H9 (cell line): Measurements from ENCODE around the gene POC1B. TPM values are rescaled to one million over a fixed set of nuclear protein-coding genes. Genes with fewer than 3 reads are reported as not detected.

Source experiments
- DNase-seq: peaks from one replicate; pipeline ENCODE4 v3.0.0-alpha.2; 2017
- H2AFZ ChIP-seq: one replicate; pipeline ENCODE4 v1.6.1; 2013; ENCODE audit warnings: mild to moderate bottlenecking, low read length, control low read depth, moderate library complexity
- H2AK5ac ChIP-seq: 2 replicates; pipeline ENCODE4 v1.6.1; 2013; ENCODE audit warnings: low read length, control low read depth, mixed read lengths; ENCODE audit not compliant: insufficient read length
- H2BK120ac ChIP-seq: one replicate; pipeline ENCODE4 v1.6.1; 2013; ENCODE audit warnings: low read depth, mild to moderate bottlenecking, low read length, control low read depth, inconsistent platforms; ENCODE audit not compliant: poor library complexity, severe bottlenecking
- H2BK12ac ChIP-seq: 2 replicates; pipeline ENCODE4 v1.6.1; 2013; ENCODE audit warnings: low read length, control low read depth, mixed read lengths, low read depth; ENCODE audit not compliant: insufficient read length
- H2BK15ac ChIP-seq: 2 replicates; pipeline ENCODE4 v1.6.1; 2013; ENCODE audit warnings: low read depth, low read length, control low read depth
- H2BK20ac ChIP-seq: one replicate; pipeline ENCODE4 v1.6.1; 2013; ENCODE audit warnings: low read depth, mild to moderate bottlenecking, low read length, control low read depth, inconsistent platforms; ENCODE audit not compliant: poor library complexity, severe bottlenecking
- H2BK5ac ChIP-seq: 2 replicates; pipeline ENCODE4 v1.6.1; 2013; ENCODE audit warnings: low read length, control low read depth, mixed read lengths; ENCODE audit not compliant: insufficient read length
- H3K14ac ChIP-seq: 2 replicates; pipeline ENCODE4 v1.6.1; 2013; ENCODE audit warnings: low read length, control low read depth; ENCODE audit not compliant: insufficient read depth
- H3K18ac ChIP-seq: 2 replicates; pipeline ENCODE4 v1.6.1; 2013; ENCODE audit warnings: low read depth, mild to moderate bottlenecking, mixed read lengths, low read length, control low read depth; ENCODE audit not compliant: insufficient read length
- H3K23ac ChIP-seq: 2 replicates; pipeline ENCODE4 v1.6.1; 2013; ENCODE audit warnings: low read length, control low read depth, mixed read lengths, low read depth; ENCODE audit not compliant: insufficient read length
- H3K23me2 ChIP-seq: 2 replicates; pipeline ENCODE4 v1.6.1; 2013; ENCODE audit warnings: low read depth, mild to moderate bottlenecking, mixed read lengths, low read length, control low read depth; ENCODE audit not compliant: insufficient read length, poor library complexity, severe bottlenecking
- H3K27ac ChIP-seq: 2 replicates; pipeline ENCODE4 v1.5.1; 2013; ENCODE audit warnings: low read length, control low read depth, mixed read lengths, low read depth; ENCODE audit not compliant: insufficient read length
- H3K27me3 ChIP-seq: 2 replicates; pipeline ENCODE4 v1.6.1; 2013; ENCODE audit warnings: low read length, control low read depth, inconsistent platforms; ENCODE audit not compliant: insufficient read depth
- H3K4ac ChIP-seq: 2 replicates; pipeline ENCODE4 v1.6.1; 2013; ENCODE audit warnings: low read depth, mild to moderate bottlenecking, control low read depth, inconsistent platforms, low read length, moderate library complexity
- H3K4me1 ChIP-seq: 2 replicates; pipeline ENCODE4 v1.6.1; 2013; ENCODE audit warnings: low read length, control low read depth, inconsistent platforms; ENCODE audit not compliant: insufficient read depth
- H3K4me2 ChIP-seq: 2 replicates; pipeline ENCODE4 v1.6.1; 2013; ENCODE audit warnings: low read length, control low read depth, mixed read lengths; ENCODE audit not compliant: insufficient read length, insufficient read depth
- H3K56ac ChIP-seq: 2 replicates; pipeline ENCODE4 v1.6.1; 2013; ENCODE audit warnings: low read depth, mild to moderate bottlenecking, mixed read lengths, low read length, control low read depth; ENCODE audit not compliant: insufficient read length
- H3K79me1 ChIP-seq: 2 replicates; pipeline ENCODE4 v1.6.1; 2013; ENCODE audit warnings: low read depth, mild to moderate bottlenecking, moderate library complexity, low read length, control low read depth, inconsistent platforms; ENCODE audit not compliant: insufficient read depth, poor library complexity, severe bottlenecking
- H3K79me2 ChIP-seq: 2 replicates; pipeline ENCODE4 v1.6.1; 2013; ENCODE audit warnings: low read length, control low read depth, inconsistent platforms; ENCODE audit not compliant: insufficient read depth
- H3K9ac ChIP-seq: 2 replicates; pipeline ENCODE4 v1.6.1; 2013; ENCODE audit warnings: low read length, control low read depth, mixed read lengths; ENCODE audit not compliant: insufficient read length; ENCODE audit errors: extremely low read depth
- H3K9me3 ChIP-seq: one replicate; pipeline ENCODE4 v1.6.1; 2013; ENCODE audit warnings: low read depth, low read length, inconsistent platforms; ENCODE audit not compliant: control insufficient read depth
- H3T11ph ChIP-seq: one replicate; pipeline ENCODE4 v1.6.1; 2013; ENCODE audit warnings: mild to moderate bottlenecking, low read length, control low read depth, inconsistent platforms
- H4K20me1 ChIP-seq: one replicate; pipeline ENCODE4 v1.6.1; 2013; ENCODE audit not compliant: control insufficient read depth, insufficient read length, insufficient read depth
- H4K5ac ChIP-seq: 2 replicates; pipeline ENCODE4 v1.6.1; 2013; ENCODE audit warnings: low read depth, mild to moderate bottlenecking, mixed read lengths, low read length, control low read depth; ENCODE audit not compliant: insufficient read length
- H4K8ac ChIP-seq: replicated peaks from 2 replicates; pipeline ENCODE4 v1.6.1; 2013; ENCODE audit warnings: low read length, control low read depth, mixed read lengths, low read depth; ENCODE audit not compliant: insufficient read length
- H4K91ac ChIP-seq: 2 replicates; pipeline ENCODE4 v1.6.1; 2013; ENCODE audit warnings: low read depth, mild to moderate bottlenecking, moderate library complexity, mixed read lengths, low read length, control low read depth; ENCODE audit not compliant: insufficient read length
- H3K27ac Mint-ChIP-seq, 3 experiments: 2 replicates in 2 of 3; 3 replicates in 1 of 3; pipeline ENCODE4 v1.8.0; 2020 to 2021; ENCODE audit warnings: mixed read lengths in 3 of 3, mild to moderate bottlenecking in 1 of 3, moderate library complexity in 1 of 3
- H3K27me3 Mint-ChIP-seq: 2 replicates; pipeline ENCODE4 v1.8.0; 2021; ENCODE audit warnings: low read depth, mild to moderate bottlenecking, moderate library complexity, mixed read lengths
- H3K36me3 Mint-ChIP-seq, 3 experiments: 2 replicates in 2 of 3; 3 replicates in 1 of 3; pipeline ENCODE4 v1.8.0; 2020 to 2021; ENCODE audit warnings: low read depth in 3 of 3, mixed read lengths in 3 of 3; ENCODE audit not compliant: insufficient read depth in 1 of 3
- H3K4me1 Mint-ChIP-seq, 2 experiments: 2 replicates each; pipeline ENCODE4 v1.8.0; 2020; ENCODE audit warnings: mixed read lengths in 2 of 2
- H3K4me3 Mint-ChIP-seq, 2 experiments: 2 replicates in 1 of 2; 3 replicates in 1 of 2; pipeline ENCODE4 v1.8.0; 2020 to 2021; ENCODE audit warnings: mild to moderate bottlenecking in 2 of 2, mixed read lengths in 2 of 2, moderate library complexity in 1 of 2
- H3K9me3 Mint-ChIP-seq, 2 experiments: 2 replicates in 1 of 2; 3 replicates in 1 of 2; pipeline ENCODE4 v1.8.0; 2020; ENCODE audit warnings: mild to moderate bottlenecking in 2 of 2, mixed read lengths in 2 of 2, moderate library complexity in 1 of 2
- WGBS: extraction: QIAGEN DNeasy Blood & Tissue Kit; methylation state at CpG from one replicate; pipeline ENCODE4 v1.1.7; 2013; ENCODE audit warnings: missing lambda C conversion rate, low lambda C conversion rate, mixed read lengths; ENCODE audit not compliant: insufficient read length; ENCODE audit errors: extremely low coverage; 5-methylcytosine and 5-hydroxymethylcytosine counted together
- total RNA-seq: library from RNA; stranded (reverse); gene quantifications from 2 replicates; pipeline ENCODE4 v1.2.1, GENCODE V29; 2021
- TF ChIP-seq, protein P1 (sequence below): fragments of 200-600 bp; sonication (generic); conservative IDR thresholded peaks from 3 replicates; pipeline ENCODE4 v1.8.0; 2021; ENCODE audit warnings: antibody characterized with exemption, mild to moderate bottlenecking

Gene POC1B
- total RNA-seq, 1 experiment from 2014 or later: 12.5 TPM

DNA sequence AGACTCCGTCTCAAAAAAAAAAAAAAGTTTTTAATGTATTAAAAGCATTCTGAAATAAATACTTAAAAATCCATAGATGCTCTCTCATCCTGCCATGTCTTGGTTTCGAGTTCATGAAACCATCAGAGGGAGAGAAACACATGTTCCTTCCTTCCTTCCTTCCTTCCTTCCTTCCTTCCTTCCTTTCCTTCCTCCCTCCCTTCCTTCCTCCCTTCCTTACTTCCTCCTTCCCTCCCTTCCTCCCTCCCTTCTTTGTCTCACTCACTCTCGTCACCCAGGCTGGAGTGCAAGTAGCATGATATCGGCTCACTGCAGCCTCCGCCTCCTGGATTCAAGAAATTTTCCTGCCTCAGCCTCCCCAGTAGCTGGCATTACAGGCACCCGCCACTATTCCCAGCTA, 113.2 kb downstream of the POC1B start:
- H3K14ac ChIP-seq: no peak overlapping the region
- Mint-ChIP-seq H3K9me3 (peaks cover 3 to 8% of the 10 kb centered on the region in 2 experiments; a peak in 1 of 5 replicates), H3K4me3 (no peak overlapping the region), H3K4me1 (peaks cover 25 to 28% of the 10 kb centered on the region in 2 experiments), H3K27me3 (peaks cover 3% of the 10 kb centered on the region; the same call in 1 of the 2 replicates), H3K27ac (no peak overlapping the region), H3K36me3 (no peaks in the 10 kb centered on the region; a peak in 1 of 7 replicates)
- no peaks in the 10 kb centered on the region for H3K79me1 ChIP-seq
- H2AK5ac ChIP-seq: no peak overlapping the region
- no peak overlapping the region for H3T11ph ChIP-seq
- no peak overlapping the region for H3K23ac ChIP-seq
- no peak overlapping the region for H2BK20ac ChIP-seq
- H2BK15ac ChIP-seq: no peak overlapping the region
- no peak overlapping the region for H2BK120ac ChIP-seq
- H4K5ac ChIP-seq: no peak overlapping the region
- no peak overlapping the region for H2AFZ ChIP-seq
- H3K4ac ChIP-seq: no peak overlapping the region
- TF ChIP-seq, protein P1, sequence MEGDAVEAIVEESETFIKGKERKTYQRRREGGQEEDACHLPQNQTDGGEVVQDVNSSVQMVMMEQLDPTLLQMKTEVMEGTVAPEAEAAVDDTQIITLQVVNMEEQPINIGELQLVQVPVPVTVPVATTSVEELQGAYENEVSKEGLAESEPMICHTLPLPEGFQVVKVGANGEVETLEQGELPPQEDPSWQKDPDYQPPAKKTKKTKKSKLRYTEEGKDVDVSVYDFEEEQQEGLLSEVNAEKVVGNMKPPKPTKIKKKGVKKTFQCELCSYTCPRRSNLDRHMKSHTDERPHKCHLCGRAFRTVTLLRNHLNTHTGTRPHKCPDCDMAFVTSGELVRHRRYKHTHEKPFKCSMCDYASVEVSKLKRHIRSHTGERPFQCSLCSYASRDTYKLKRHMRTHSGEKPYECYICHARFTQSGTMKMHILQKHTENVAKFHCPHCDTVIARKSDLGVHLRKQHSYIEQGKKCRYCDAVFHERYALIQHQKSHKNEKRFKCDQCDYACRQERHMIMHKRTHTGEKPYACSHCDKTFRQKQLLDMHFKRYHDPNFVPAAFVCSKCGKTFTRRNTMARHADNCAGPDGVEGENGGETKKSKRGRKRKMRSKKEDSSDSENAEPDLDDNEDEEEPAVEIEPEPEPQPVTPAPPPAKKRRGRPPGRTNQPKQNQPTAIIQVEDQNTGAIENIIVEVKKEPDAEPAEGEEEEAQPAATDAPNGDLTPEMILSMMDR: no peak
- H3K4me2 ChIP-seq: no peak overlapping the region
- H4K8ac ChIP-seq: no peak overlapping the region
- DNase-seq: no peak
- H4K91ac ChIP-seq: no peak overlapping the region
- WGBS: no CpG with 5 or more reads among the region's 6 CpGs
- H3K56ac ChIP-seq: no peak overlapping the region
- H3K18ac ChIP-seq: no peak overlapping the region
- H3K9me3 ChIP-seq: no peaks in the 10 kb centered on the region
- H2BK5ac ChIP-seq: no peak overlapping the region
- no peaks in the 10 kb centered on the region; the same call in 1 of the 2 replicates for H3K4me1 ChIP-seq
- no peaks in the 10 kb centered on the region for H4K20me1 ChIP-seq
- H2BK12ac ChIP-seq: no peak overlapping the region
- H3K23me2 ChIP-seq: no peaks in the 10 kb centered on the region
- H3K27ac ChIP-seq: no peak overlapping the region
- no peaks in the 10 kb centered on the region for H3K79me2 ChIP-seq
- H3K9ac ChIP-seq: no peak overlapping the region
- no peaks in the 10 kb centered on the region for H3K27me3 ChIP-seq
